Activated CD8-positive, alpha-beta memory T cell treated with anti-CD3 and anti-CD28 coated beads for 4 hours (primary cell): ENCODE results near the gene PRM1.
A peak's percentile ranks its signal among the peaks of the same experiment; 100 is the strongest.

Source experiments
- DNase-seq, 2 donors: peaks; one replicate each; pipeline ENCODE4 v3.0.0-alpha.2; 2020; ENCODE audit warnings: low read depth in 2 of 2

Gene PRM1

GRCh38 chr16:11236461-11237254, 44.5 kb downstream of the PRM1 start:
- no peak for DNase-seq

- DNase-seq, result no peak
Observed at GRCh38 chr16:11235703-11235991, 45.5 kb downstream of the PRM1 start.

GRCh38 chr16:11234884-11235702, 46.0 kb downstream of the PRM1 start:
- DNase-seq, result no peak

GRCh38 chr16:11233727-11234376, 47.3 kb downstream of the PRM1 start:
- peak; percentile 48 to 68 for DNase-seq

GRCh38 chr16:11232852-11233726, 48.0 kb downstream of the PRM1 start:
- peak; percentile 73 to 84 for DNase-seq

GRCh38 chr16:11232302-11232851, 48.8 kb downstream of the PRM1 start:
- DNase-seq, result no peak

- no peak for DNase-seq
Observed at GRCh38 chr16:11231367-11231970, 49.7 kb downstream of the PRM1 start.
